HG02970 (cell line): ENCODE data around the gene DOLK.
"Not testable (repeated sequence)": the region's sequence is repeated elsewhere in the genome, so short reads cannot be mapped to it uniquely, and the experiment has no call there.

Experiments used
- ATAC-seq: cut with Tn5 transposase; IDR thresholded peaks from one replicate; pipeline ENCODE4 v1.9.1; 2021; ENCODE audit warnings: mild to moderate bottlenecking, moderate library complexity, moderate number of reproducible peaks; ENCODE audit not compliant: unreplicated experiment, low FRiP score

DOLK gene

DNA sequence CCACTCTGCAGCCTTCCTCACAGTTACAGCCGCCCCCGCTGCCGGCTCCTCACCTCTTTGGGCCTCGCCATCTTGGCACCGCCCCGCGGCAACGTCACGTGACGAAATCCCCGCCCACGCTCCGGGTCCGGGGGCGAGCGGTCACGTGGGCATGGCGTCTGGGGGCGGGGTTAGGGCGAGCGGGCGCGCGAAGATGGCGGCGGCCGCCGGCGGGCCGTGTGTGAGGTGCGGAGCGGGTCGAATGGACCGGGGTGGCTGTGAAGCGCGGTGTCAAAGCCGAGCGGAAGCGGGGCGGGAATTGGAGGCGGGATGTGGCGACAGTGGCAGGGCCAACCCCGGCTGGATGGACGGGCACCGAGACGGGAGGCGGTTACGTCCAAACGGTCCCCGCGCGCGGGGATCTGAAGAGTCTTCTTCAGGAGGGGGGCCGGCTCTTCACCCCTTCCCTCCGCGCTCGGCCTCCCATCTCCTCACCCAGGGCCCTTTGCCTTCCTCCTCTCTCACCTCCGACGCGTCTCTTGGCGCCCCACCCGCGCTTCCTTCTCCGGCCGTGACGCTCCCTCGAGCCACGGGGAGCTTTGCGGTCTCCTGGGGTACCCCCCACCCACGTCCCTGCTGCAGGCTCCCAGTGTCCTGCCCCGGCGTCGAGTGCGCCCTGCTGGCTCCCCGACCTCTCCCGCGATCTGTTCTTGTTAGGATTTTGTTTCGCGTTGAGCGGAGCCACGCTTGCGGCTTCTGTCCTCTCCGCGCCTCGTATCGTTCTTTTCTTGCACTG is at the start of gene DOLK, which contains the start of gene NUP188:
DOLK (minus strand) TSS at position 77 of the 775 bp plus-strand sequence. CDS start 300 bp downstream, outside the sequence.
NUP188 (plus strand) TSS at position 173 of the 775 bp plus-strand sequence; CDS start at position 194, 21 bp downstream.
- ATAC-seq, result peak; percentile 84

DNA sequence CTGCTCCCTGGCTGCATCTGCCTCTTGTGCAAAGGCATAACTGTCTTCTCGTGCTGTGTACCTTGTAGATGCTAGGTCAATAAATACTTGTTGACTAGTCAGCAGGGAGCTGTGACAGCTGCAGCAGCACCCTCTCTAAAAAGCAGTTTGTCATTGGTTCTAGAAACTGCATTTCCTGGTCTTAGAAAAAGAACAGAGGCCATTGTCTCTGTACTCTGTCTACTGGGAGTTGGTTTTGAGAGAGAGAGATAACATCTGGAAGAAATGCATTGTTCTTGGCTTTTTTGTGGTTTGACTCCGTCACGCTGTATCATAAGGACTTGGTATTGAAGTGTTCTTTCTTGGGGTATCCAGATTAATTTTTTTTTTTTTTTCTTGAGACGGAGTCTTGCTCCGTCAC is 48.4 kb upstream of the DOLK start:
- ATAC-seq, result no peak

DNA sequence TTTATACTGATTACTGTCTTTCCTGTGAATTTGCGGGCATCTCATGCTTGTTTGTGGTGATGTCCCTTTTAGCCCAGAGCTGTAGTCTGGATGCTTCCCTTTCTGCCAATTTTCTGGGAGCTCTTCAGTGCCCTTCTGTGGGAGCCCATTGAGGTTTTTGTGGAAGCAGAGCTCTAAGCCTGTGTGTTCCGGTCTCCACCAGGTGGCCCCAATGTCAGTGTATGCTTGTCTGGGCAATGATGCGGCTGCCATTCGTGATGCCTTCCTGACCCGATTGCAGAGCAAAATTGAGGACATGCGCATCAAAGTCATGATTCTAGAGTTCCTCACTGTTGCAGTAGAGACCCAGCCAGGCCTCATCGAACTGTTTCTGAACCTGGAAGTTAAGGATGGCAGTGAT is 45.6 kb upstream of the DOLK start:
- no peak for ATAC-seq

DNA sequence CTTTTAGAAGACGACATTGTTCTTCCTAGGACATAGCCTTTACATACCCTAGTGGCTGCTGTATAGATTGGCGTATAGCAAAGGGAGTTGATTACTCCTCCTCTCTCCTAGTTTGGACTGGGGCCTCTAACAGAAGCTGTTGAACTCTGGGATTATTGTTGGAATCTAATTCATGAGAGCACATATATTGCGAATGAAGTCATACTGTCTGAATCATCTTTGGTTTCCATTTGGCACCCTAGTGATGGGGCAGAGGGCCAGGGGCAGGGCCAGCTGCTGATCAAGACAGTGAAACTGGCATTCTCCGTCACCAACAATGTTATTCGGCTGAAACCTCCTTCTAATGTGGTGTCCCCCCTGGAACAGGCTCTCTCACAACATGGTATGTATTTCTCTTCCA is 40.4 kb upstream of the DOLK start:
- no peak for ATAC-seq

DNA sequence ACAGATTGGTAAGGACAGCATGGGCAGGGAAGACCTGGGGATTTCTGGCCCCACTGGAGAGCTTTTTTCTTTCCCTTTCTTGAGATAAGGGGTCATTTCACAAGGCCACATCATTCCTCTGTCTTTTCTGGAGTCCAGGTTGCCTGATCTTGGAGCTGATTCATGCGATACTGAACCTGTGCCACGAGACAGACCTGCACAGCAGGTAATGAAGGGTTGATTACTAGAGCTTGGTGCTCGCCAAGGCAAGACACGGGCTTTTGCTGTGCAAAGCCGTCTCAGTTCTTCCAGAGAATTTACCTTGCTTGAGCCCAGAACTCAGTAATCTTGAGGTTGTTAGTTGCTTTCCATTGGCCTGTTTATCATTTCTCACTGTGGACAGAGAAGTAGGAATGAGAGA is 39.3 kb upstream of the DOLK start:
- ATAC-seq, result no peak

DNA sequence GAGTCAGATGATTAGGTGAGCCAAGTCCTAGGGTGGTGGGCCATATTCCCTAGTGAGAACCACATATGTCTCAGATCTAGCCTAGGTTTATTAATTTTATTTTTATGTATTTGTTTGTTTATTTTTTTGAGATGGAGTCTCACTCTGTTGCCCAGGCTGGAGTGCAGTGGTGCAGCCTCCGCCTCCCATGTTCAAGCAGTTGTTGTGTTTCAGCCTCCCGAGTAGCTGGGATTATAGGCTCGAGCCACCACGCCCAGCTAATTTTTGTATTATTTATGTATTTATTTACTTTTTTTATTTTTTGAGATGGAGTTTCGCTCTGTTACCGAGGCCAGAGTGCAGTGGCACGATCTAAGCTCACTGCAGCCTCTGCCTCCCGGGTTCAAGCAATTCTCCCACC is 36.1 kb upstream of the DOLK start:
- no peak for ATAC-seq

DNA sequence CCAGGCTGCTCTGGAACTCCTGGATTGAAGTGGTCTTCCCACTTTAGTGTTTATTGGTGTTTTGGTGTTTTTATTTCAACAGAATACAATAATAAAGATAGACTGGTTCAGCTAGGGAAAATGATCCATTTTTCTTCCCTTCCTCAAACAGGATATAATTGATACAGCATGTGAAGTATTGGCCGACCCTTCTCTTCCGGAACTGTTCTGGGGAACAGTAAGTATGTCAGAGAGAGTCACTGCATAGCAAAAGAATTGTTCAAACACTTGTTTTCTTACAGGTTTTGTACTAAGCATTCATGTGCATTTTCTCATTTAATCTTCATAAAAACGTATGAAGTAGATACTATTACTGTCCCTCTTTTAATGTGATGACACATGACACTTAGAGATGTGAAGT is 31.7 kb upstream of the DOLK start:
- no peak for ATAC-seq

DNA sequence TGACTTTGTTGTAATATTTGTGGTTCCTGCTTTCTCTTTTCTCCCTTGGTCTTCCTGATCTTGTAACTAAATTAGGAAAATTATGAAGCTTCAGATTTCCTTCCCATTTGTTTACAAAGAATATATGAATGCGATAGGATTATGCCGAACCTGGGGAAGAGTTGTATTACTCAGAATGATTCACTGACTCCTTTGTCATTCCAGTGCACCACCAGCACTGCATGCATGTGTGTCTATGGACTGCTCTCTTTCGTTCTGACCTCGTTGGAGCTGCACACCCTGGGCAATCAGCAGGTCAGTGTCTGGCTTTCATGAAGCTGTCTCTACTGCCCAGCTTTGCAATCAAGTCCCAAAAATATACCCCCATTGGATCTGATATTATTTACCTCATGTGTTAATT is 25.6 kb upstream of the DOLK start:
- ATAC-seq, result no peak

DNA sequence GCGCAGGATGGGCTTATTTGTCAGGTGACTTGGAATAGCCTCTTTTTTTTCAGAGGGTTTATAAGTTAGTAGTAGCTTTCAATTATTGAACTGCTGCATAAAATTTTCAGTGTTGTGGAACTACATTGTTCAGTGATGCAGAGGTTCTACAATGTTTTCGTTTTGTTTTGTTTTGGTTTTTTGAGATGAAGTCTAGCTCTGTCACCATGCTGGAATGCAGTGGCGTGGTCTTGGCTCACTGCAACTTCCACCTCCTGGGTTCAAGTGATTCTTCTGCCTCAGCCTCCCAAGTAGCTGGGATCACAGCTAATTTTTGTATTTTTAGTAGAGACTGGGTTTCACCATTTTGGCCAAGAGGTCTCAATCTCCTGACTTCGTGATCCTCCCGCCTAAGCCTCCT is 22.1 kb upstream of the DOLK start:
- ATAC-seq, result no peak

DNA sequence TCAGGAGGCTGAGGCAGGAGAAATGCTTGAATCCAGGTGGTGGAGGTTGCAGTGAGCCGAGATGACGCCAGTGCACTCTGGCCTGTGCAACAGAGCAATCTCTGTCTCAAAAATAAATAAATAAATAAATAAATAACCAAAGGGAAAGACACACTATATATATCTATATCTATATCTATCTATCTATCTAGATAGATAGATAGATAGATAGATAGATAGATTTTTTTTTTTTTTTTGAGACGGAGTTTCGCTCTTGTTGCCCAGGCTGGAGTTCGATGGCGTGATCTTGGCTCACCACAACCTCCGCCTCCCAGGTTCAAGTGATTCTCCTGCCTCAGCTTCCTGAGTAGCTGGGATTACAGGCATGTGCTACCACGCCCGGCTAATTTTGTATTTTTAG is 14.0 kb upstream of the DOLK start:
- not testable (repeated sequence) for ATAC-seq

DNA sequence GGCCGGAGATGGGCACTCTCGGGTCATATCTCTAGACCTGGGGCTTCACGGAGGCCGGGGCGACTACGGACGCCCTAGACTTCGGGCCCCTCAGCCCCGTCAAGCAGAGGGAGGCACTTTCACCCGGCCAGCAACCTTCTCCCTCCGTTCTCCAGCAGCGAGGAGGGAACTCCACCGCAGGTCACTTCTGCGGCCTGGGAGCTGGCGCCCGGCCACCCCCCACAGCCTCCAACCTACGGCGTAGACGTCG is 201 bp downstream of the DOLK start:
- no peak for ATAC-seq

DNA sequence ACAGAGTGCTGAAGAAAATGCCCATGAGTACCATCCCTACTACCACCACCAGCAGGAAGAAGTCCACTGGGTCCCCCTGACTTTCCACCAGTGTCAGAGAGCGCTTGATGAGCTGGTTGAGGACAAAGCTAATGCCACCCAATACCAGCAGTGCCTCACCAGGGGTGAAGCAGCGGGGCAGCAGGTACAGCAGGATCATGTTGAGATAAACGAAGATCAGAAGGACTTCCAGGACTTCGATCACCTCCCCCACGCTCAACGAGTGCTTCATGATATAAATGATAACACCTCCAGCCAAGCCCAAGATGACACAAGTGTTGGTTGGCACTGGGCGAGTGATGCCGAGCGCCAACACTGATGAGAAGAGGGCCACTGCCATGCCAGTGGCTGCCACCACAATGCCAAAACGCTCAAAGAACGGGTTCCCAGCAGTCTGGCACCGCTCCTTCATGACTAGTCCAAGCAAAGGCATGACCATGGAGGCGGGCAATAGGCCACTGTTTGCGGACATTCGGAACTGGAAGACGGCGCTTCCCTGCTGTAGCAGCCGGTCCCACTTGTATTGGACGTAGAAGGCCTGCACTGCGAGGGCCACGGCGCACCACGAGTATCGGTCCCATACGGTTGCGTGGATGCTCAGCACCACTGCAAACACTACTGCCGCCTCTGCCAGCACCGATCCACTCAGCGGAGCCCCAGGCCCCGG is 679 bp downstream of the DOLK start:
- ATAC-seq, result peak; percentile 18

DNA sequence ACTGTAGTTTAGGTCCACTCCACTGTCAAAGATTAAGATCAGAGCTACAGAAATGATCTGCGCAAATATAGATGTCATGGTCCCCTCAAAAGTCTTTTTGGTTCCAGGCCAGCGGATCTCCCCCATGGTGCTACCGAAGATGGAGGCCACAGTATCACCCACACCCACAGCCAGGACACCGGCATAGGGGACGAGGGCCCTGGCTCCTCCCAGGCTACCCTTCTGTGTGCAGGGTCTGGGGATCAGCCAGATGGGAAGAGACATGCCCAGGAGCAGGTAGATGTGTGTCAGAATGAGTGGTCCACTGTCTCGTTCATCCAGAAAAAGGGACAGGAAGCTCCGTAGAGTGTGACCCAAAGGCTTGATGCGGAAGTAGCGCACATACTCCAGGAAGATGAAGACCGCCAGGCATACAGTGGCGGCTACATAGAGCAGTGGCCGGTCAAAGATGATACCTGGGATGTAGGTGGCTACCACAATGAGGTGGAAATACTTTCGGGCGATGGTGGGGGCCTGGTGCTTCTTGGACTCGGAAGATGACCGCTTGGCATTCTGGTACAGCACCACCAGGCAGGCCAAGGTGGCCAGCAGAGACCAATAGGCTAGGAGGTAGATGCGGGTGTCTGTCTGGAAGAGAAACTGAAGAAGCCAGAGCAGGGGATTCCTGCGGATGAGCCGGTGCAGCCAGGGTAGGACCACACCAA is 1.5 kb downstream of the DOLK start:
- no peak for ATAC-seq

DNA sequence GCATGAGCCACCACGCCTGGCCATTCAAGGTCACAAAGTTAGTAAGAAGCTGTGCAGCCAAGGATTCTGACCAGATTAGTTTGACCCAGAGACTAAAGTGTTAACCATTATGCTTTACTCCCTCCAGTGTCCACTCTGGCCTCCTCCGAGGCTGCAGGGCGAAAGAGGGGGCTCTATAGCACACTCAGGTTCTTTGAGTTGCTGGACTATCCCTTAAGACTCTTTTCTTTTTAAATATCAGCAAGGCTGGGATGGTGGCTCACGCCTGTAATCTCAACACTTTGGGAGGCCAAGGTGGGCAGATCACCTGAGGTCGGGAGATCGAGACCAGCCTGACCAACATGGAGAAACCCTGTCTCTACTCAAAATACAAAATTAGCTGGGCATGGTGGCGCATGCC is 2.4 kb downstream of the DOLK start:
- ATAC-seq, result not testable (repeated sequence)

DNA sequence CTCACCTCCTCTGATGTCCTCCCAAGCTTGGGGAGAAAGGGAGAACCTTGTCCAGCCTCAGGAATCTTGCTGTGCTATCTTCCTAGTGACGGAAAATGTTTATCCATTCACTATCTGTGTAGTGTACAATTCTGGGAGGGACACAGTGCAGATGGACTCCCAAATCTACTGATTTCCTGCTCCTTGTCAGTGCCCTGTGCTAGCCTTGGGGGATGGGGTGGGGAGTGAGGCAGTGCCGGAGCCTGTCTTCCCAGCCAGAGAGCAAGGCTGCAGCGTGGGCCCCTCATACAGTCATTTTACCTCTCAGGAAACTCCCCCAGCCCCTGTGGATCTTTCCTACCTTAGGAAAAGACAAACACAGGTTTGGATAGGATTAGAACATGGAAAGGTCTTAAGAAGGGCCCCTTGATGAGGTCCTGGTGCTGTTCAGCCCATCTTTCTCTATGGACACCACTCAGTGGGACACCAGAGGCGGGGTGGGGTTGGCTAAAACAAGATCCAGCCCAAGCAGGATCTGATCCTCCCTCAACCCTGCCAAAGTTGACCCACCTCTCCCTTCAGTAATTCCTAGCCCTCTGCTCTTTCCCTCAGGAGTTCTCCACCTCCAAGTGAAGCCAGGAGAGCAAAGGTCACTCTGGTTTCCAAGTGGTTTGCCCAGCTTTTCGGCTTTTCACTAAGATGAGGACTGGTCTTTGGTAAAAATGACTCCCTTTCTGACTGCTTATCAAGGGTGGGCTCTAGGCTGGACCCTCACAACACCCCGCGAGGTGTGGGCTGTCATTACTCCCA is 3.4 kb downstream of the DOLK start:
- ATAC-seq, result no peak

DNA sequence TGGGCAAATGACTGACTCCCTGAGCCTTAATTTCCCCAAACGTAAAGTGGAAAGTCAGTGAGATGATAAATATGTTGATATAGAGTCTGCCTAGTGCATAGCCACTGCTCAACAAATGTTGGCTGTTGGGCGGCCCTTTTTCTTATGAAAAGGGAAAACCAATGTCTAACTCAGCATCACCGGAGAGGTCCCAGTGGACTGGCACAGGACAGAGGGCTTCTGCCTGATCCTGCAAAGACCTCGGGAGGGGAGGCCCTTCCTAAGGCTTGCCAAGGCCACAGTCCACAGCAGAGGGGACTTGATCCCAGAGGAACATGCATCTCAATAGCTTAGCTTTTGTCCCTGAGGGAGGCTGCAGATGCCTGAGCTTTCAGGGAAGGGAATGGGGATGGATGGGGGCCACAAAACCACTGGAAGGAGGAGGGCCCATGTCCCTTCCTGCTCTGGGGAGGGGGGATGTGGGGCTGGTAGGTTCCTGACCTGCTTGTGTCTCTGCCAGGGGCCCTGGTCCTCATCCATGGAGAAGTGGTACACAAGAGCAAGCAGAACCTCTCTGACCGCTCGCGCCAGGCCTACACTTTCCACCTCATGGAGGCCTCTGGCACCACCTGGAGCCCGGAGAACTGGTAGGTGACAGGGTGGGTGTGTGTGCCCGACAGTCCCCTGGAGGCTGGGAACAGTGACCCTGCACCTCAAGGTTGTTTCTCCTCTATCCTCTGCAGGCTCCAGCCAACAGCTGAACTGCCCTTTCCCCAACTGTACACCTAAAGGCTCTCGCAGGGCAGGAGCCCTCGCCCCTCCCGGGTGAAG is 6.3 kb downstream of the DOLK start:
- ATAC-seq, result no peak

DNA sequence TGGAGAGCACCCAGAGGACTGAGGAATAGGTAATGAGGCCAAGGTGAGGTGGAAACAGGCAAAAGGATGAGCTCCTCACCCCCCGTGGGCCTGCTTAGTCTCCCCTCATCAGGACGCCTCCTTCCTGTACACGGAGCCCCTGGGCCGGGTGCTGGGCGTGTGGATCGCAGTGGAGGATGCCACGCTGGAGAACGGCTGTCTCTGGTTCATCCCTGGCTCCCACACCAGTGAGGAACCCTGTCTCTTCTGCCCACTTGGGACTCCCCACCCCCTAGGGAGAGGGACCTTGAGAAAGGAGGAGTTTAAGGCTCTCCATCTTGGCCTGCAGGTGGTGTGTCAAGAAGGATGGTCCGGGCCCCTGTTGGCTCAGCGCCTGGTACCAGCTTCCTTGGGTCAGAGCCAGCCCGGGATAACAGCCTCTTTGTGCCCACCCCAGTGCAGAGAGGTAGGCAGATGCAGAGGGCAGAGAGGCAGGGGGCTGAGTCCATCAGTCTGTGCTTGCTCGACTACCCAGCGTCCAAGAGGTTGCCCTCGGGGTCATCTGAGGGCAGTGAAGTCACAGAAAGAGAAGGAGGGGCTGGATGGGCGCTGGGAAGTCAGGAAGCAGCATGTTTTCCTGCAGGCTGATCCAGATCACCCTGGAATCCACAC is 7.0 kb downstream of the DOLK start:
- ATAC-seq, result no peak

DNA sequence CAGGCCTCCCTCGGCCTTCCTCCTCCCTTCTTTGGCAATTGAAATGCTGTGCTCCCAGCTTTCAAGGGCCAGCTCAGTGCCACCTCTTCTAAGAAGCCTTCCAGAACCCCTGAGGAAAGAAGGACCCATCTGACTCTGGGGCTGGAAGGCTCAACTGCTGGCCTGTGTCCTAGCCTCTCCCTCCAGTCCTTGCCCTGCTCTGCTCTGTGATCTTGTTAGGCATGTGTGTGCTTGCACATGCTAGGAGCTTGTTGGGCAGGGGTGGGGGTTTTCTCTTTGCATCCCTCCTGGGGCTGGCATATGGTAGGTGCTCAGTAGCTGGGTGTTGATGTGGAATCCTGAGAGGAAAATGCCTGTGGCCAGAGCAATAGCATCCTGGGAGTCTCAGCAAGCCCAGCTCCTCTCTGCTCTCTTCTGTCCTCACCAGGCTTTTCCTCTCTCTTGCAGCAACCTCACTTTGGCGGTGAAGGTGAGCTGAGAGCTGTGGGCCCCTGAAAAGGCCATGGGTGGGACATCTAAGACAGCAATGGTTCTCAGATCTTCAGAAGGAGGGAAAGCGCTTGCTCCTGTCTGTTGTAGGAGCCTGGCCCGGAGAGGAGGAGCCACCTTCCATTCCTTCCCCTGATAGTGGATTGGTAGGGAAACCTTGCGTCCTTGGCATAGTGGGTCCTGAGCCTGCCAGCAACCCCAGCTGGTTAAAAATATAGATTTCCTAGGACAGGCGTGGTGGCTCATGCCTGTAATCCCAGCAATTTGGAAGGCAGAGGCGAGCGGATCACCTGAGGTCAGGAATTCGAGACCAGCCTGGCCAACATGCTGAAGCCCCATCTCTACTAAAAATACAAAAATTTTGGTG is 9.9 kb downstream of the DOLK start:
- no peak for ATAC-seq
